Ramos (cell line): Measurements from ENCODE around the gene SCRG1.

Source experiments
- in situ Hi-C: fragments of 300-500 bp; cut with MboI; formaldehyde crosslinking; loops from one replicate; pipeline ENCODE4 v1.14.3; 2022; ENCODE audit warnings: low sequenced_read_pairs; ENCODE audit not compliant: unreplicated experiment

The SCRG1 gene

GRCh38 chr4:173367285-173367684 is 31.6 kb downstream of the SCRG1 start:
- in situ Hi-C loops: no loop called here

GRCh38 chr4:173365359-173365996 is 33.4 kb downstream of the SCRG1 start:
- in situ Hi-C loops: no loop called here

GRCh38 chr4:173362666-173363065 is 36.2 kb downstream of the SCRG1 start:
- in situ Hi-C loops: no loop called here

- in situ Hi-C loops: no loop called here
These were observed 38.2 kb downstream of the SCRG1 start for GRCh38 chr4:173360587-173361221.

- in situ Hi-C loops: no loop called here
These were observed 41.0 kb downstream of the SCRG1 start for GRCh38 chr4:173357939-173358338.

GRCh38 chr4:173347467-173347866 is 51.4 kb downstream of the SCRG1 start:
- in situ Hi-C loops: no loop called here

GRCh38 chr4:173346074-173346473 is 52.8 kb downstream of the SCRG1 start:
- in situ Hi-C loops: no loop called here

GRCh38 chr4:173345648-173346047 is 53.3 kb downstream of the SCRG1 start:
- in situ Hi-C loops: no loop called here

- in situ Hi-C loops: no loop called here
These were observed 55.0 kb downstream of the SCRG1 start for GRCh38 chr4:173343832-173344397.

GRCh38 chr4:173337463-173337862 is 61.5 kb downstream of the SCRG1 start:
- in situ Hi-C loops: no loop called here

- in situ Hi-C loops: no loop called here
These were observed 63.8 kb downstream of the SCRG1 start for GRCh38 chr4:173334891-173335752.
